HG03558 (cell line): ENCODE data around the gene UXT.

Experiments
- ATAC-seq: cut with Tn5 transposase; IDR thresholded peaks from one replicate; pipeline ENCODE4 v1.9.1; 2021; ENCODE audit warnings: moderate number of reproducible peaks; ENCODE audit not compliant: unreplicated experiment; ENCODE audit errors: extremely low read depth

Gene UXT

DNA sequence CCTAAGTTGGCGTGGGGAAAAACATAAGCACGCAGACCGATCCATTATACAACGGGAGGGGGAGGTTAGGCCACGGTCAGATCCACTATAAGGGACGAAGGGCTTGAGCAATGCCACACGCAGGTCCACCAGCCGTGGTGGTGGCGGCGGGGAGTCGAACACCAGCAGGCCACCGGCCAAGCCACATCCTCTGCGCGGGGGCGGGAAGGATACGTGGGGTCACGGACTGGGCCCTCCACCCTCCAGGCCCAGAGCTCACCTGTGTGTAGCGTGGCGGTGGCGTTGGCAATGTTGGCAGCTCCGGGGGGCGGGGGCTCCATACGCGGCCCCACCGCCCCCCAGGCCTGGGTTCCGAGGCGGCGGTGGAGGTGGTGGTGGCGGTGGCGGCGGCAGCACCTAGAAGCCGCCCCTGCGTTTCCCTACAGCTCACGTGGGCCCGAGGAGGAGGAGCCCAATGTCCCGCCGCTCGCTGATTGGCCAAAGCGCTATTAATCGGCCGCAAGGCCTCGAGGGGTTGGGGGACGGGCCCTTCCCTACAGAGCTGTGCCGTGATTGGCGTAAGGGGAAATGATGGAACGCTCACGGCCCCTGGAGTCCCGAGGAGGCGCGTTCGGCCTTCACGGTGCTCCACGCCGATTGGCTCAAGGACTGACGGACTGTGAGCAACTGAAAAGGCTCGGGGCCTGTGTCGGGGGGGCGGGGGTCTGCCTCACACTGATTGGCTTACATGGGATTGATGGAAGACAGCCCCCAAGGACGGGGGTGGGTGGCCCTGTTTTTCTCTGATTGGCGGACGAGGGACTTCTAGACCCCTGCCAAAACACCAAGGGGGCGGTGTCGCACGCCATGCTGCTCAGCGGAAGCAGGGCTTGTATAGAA, 8.6 kb downstream of the UXT start, which contains the start of gene ELK1:
TSS of gene ELK1 (minus strand) at position 400 of the 879 bp plus-strand sequence. CDS start 9,122 bp downstream, outside the sequence.
- peak; percentile 66 for ATAC-seq

DNA sequence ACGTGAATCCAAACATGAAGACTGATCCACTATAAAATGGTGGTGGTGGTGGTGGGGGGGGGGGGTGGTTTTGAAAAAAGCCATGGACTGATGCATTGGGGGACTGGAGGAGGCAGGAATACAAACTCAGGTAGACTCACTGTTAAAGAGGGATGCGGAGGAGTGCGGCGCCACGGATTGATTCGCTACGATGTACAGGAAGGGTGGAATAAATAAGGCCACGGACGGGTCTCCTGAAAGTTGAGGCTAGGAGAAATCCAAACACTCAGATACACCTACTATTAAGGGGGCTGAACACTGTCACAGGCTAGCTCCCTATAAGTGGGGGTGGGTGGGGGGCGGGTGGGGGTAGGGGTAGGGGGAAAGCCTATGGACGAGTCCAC, 9.2 kb downstream of the UXT start:
- no peak for ATAC-seq

DNA sequence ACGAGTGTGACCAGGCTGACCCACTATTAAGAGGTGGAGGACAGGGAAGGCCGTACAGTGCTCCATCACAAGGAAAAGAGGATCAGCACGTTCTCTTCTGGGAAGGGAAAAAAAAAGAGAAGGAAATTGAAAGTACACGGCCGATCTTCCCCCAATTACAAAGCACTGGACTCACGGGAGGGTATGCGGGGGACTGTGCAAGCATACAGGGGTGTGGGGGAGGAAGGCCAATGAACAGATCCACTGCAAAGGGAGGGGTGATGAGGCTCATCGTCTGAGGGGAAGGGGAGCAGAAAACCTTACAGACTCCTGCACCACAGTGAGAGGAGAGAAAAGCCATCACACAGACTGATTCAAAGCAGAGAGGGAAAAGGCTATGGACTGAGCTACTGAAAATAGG, 9.7 kb downstream of the UXT start:
- no peak for ATAC-seq

- ATAC-seq, result no peak
These were observed 10.6 kb downstream of the UXT start for GRCh38 chrX:47648376-47648775.

DNA sequence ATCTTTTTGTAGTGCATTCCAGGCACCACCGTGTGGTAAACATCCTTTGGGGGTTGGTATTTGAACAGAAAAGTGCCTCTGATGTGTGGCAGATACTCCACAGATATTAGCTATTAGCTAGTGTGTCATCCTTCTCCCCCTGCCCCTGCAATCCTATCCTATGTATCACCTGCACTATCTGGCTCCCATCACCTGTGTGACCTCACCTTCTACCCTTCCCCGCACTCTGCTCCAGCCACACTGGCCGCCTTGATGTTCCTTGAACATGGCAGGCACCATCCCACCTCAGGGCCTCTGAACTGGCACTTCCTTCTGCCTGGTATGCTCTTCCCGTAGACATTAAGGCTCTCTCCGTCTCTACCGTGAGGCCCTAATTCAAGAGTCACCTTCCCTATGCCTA, 12.3 kb downstream of the UXT start:
- ATAC-seq, result no peak

- ATAC-seq, result no peak
These were observed 13.4 kb downstream of the UXT start for GRCh38 chrX:47645530-47645929.

DNA sequence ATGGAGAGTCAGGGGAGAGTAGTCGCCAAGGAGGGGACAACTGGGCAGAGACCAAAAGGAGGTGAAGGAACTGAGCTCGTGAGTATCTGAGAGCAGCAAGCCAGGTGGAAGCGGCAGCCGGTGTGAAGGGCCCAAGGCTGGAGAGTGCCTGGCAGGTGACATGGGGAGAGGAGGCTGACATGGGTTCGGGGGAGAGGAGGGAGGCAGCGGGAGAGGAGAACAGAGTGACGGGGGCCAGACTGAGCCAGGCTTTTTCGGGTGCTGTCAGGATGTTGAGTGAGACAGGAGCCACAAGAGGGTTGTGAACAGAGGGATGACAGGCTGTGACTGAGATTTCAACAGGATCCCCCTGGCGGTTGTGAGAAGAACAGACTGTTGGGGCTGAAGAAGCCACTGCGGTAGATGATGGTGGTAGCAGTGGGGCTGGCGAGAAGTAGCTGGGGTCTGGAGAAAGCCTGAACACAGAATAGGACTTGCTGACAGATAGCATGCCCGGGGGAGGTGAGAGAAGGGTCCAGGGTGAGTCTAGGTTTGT, 14.4 kb downstream of the UXT start:
- no peak for ATAC-seq

DNA sequence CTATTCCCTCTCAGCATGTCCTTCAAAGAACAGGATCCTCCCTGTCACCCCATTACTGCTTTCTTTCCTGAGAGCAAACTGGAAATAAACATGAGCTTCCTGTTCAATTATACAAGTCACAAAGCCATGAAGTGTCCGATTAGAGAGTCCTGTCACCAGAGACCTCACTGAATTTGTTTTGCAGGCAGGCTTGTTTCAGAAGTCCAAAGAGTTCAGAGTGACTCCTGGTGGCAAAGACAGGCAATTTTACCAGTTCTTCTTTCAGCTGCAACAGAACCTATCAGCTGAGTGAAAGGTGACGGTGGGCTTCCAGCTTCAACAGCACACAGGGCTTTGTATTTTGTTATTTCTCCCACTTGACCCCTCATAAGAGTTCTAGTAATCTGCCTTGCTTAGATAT, 15.1 kb downstream of the UXT start:
- ATAC-seq, result no peak

DNA sequence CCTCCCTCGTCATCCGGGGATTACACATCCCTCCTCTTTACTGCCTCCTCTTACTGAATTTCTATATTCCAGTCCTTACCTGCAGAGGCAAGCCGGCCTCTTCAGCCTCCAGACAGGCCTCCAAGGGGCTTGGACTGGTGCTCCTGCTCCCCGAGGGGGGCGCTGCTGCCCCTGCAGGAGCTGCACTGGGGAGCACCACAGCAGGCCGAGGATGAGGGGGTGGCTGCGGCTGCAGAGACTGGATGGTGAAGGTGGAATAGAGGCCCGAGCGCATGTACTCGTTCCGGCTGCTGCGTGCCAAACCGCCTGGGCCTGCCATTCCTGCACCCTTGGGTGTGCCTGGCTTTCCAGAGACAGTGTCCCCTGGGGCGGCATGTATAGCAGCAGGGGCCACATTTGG, 20.2 kb downstream of the UXT start:
- ATAC-seq, result no peak

- peak; percentile 45 for ATAC-seq
These were observed 21.3 kb downstream of the UXT start for GRCh38 chrX:47637546-47638195.

GRCh38 chrX:47634871-47635575, 24.0 kb downstream of the UXT start:
- no peak for ATAC-seq

GRCh38 chrX:47633689-47634590, 25.0 kb downstream of the UXT start:
- ATAC-seq, result no peak

GRCh38 chrX:47632666-47633065, 26.3 kb downstream of the UXT start:
- ATAC-seq, result no peak

- no peak for ATAC-seq
These were observed 27.3 kb downstream of the UXT start for GRCh38 chrX:47631676-47632075.

GRCh38 chrX:47629419-47630200, 29.4 kb downstream of the UXT start, which contains the start of gene CFP:
Gene CFP, minus strand, starts transcription at chrX:47629930. Its CDS starts 86 bp downstream, at chrX:47629844.
- no peak for ATAC-seq

GRCh38 chrX:47628982-47629381, 30.0 kb downstream of the UXT start:
- ATAC-seq, result no peak

DNA sequence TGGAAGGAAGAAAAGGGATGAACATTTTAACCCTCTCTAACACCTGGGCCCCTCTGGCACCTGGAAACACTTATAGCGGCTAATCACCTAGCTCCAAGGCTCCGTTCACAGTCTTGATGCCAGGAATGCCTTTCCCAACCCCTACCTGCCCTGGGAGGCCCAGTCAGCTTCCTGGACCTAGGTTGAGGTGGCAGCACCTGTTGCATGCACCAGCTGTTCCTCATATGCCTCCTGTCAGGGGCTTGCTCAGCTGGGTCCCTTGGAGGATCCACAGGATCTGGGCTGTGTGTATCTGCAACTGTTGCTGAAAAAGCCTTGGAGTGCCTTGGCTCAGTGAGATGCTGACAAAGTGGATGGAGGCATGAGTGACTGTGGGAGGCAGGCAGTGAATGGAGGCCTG, 33.6 kb downstream of the UXT start:
- no peak for ATAC-seq

- ATAC-seq, result no peak
These were observed 35.4 kb downstream of the UXT start for GRCh38 chrX:47623540-47624027.

DNA sequence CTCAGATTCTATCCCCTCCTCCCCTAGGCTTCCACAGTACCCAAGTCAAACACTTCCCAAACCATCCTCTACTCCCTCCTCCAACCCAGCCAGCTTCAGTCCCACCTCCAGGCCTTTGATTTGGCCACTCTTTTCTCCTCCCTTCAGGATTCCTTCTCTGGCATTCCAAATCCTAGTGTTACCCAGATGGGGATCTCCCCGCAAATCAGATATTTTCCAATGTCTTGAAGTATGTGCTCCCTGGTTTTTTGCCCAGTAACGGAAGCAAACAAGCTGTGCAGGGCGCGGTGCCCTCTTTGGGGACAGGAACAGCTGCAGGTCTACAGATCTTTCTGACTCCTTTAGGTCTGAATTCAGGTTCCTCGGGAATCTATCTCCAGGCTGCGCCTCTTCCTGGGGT, 37.1 kb downstream of the UXT start:
- no peak for ATAC-seq
